Measurements from ENCODE around the gene ALDH1A2.
A peak's percentile ranks its signal among the peaks of the same experiment; 100 is the strongest.
"Not testable (repeated sequence)": the region's sequence is repeated elsewhere in the genome, so short reads cannot be mapped to it uniquely, and the experiment has no call there.

ALDH1A2 gene

DNA sequence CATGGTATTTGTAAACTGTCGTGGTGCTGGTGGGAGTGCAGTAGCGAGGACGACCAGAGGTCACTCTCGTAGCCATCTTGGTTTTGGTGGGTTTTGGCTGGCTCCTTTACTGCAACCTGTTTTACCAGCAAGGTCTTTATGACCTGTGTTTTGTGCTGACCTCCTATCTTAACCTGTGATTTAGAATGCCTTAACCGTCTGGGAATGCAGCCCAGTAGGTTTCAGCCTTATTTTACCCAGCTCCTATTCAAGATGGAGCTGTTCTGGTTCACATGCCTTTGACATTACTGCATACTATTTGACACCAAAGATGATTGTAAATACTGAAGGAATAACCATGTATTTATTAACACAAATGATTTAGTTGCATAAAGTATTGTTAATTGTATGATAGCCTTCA, 15.4 kb upstream of the ALDH1A2 start:
- not testable (repeated sequence) for H3K4me3 Mint-ChIP-seq, H3K9me3 Mint-ChIP-seq, H3K27me3 Mint-ChIP-seq, H3K36me3 Mint-ChIP-seq, H3K4me1 Mint-ChIP-seq, H3K27ac Mint-ChIP-seq

DNA sequence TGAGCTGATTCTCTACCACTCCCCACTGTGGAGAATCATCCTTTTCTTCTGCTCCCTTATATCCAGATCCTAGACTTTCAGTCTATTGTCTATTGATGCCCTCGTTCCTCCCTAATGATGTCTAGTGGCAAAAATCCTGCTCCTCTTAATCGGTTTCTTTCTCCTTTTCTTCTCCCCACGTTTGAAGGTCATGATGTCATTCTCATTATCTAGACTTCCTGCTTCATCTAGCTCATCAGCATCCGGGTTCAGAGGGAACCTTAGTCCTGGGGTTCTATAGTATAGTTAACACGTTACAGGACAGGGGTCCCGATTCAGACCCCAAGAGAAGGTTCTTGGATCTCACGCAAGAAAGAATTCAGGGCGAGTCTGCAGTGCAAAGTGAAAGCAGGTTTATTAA, 14.9 kb upstream of the ALDH1A2 start:
- no peak overlapping the region for H3K27ac Mint-ChIP-seq
- H3K4me1 Mint-ChIP-seq, result no peaks in the 10 kb centered on the region

GRCh38 chr15:58078591-58078990, 13.1 kb upstream of the ALDH1A2 start:
- peaks cover 8% of the 10 kb centered on the region for H3K27me3 Mint-ChIP-seq
- no peaks in the 10 kb centered on the region for H3K4me1 Mint-ChIP-seq
- no peak overlapping the region for H3K4me3 Mint-ChIP-seq
- no peak overlapping the region for H3K27ac Mint-ChIP-seq
- no peaks in the 10 kb centered on the region for H3K9me3 Mint-ChIP-seq
- H3K36me3 Mint-ChIP-seq, result no peaks in the 10 kb centered on the region

More for the DNA sequence above, 14.9 kb upstream of the ALDH1A2 start:
- Mint-ChIP-seq H3K4me3 (no peak overlapping the region), H3K27me3 (peaks cover 2% of the 10 kb centered on the region), H3K36me3 (no peaks in the 10 kb centered on the region), H3K9me3 (no peaks in the 10 kb centered on the region)

- Mint-ChIP-seq H3K27me3 (peaks cover 14% of the 10 kb centered on the region), H3K27ac (no peak overlapping the region), H3K36me3 (no peaks in the 10 kb centered on the region), H3K4me1 (no peaks in the 10 kb centered on the region), H3K9me3 (no peaks in the 10 kb centered on the region), H3K4me3 (no peak overlapping the region)
Measured at GRCh38 chr15:58077427-58077826, 11.9 kb upstream of the ALDH1A2 start.

DNA sequence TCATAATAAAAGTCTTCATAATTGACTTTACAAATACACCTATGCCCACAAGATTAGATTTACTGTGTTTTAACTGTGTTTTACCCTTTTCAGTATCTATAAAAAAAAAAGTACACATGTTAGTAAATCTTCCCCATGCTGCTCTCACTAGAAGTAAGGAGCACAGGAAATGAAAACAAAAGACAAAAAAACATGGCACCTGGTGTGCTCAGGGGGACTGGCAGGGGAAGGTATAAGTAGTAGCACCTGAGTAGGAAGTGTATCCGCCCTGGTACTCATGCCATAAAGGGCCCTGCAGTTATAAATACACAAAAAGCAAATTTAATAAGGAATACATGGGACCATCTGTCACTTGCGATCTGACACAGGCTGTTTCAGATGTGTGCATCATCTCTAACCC, 8.9 kb upstream of the ALDH1A2 start:
- no peak overlapping the region for H3K4me3 Mint-ChIP-seq
- H3K4me1 Mint-ChIP-seq, result no peaks in the 10 kb centered on the region
- H3K36me3 Mint-ChIP-seq, result no peaks in the 10 kb centered on the region
- no peak overlapping the region for H3K27ac Mint-ChIP-seq
- H3K9me3 Mint-ChIP-seq, result no peaks in the 10 kb centered on the region
- peaks cover 20% of the 10 kb centered on the region for H3K27me3 Mint-ChIP-seq

GRCh38 chr15:58070801-58071418, 5.4 kb upstream of the ALDH1A2 start:
- Mint-ChIP-seq H3K4me1 (peaks cover 7% of the 10 kb centered on the region), H3K9me3 (no peaks in the 10 kb centered on the region), H3K27me3 (peaks cover 32% of the 10 kb centered on the region), H3K27ac (no peak overlapping the region), H3K4me3 (no peak overlapping the region), H3K36me3 (no peaks in the 10 kb centered on the region)

DNA sequence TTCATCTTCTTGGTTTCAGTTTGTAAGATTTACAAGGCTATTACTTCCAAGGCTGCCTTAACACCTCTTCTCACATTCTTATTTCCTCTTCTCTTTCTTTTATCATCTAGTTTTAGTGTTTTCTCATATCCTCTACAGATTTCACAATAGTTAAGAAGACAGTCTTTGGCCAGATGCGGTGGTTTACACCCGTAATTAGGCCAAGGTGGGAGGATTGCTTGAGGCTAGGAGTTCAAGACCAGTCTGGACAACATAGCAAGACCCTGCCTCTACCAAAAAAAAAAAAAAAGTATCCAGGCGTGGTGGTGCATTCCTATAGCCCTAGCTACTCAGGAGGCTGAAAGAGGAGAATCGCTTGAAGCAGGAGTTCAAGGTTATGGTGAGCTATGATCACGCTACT, 3.5 kb upstream of the ALDH1A2 start:
- Mint-ChIP-seq H3K4me1 (peaks cover 7% of the 10 kb centered on the region), H3K27me3 (peaks cover 33% of the 10 kb centered on the region), H3K4me3 (no peak overlapping the region), H3K36me3 (no peaks in the 10 kb centered on the region), H3K27ac (no peak overlapping the region), H3K9me3 (peaks cover 4% of the 10 kb centered on the region)

DNA sequence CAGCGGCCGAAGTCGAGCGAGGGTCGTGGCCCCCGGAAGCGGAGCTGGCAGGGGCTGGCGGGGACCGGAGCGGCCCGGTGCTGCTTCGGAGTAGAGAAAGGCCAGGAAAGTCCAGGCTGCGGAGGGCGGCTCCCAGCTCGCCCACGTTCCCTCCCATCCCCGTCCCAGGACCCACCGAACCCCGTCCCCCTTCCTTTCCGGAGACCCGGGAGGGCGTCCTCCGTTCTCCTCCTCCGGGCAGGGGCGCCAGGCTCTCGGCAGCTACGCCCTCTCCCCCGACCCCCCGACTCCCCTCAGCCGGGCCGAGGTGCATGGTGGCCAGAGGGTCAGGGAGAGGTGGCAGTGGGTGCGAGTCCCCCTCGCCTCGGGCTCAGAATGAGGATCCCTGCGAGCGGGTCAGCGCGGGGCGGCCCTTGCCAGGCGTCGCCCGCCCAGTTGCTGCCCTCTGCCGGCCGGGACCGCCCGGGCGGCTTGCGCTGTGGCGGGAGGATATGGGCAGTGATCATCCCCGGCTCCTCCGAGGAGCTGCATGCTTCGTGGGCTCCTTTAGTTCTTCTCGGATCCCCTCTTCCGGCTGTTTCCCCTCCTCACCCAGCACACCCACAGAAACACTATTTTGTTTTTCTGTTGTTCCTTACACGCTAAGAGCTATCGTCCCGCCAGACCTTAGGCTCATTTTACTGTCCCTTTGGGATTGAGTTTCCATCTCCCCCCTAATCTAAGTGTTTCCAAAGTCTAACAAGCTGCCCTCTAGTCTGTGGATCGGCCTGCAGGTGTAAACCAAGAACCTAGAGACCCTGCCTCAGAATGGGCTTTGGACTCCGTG, 744 bp upstream of the ALDH1A2 start:
- Mint-ChIP-seq H3K36me3 (no peaks in the 10 kb centered on the region), H3K4me3 (peak overlapping the region; percentile 78), H3K27ac (no peak overlapping the region), H3K27me3 (peaks cover 41% of the 10 kb centered on the region), H3K9me3 (peaks cover 10% of the 10 kb centered on the region), H3K4me1 (peaks cover 7% of the 10 kb centered on the region)

DNA sequence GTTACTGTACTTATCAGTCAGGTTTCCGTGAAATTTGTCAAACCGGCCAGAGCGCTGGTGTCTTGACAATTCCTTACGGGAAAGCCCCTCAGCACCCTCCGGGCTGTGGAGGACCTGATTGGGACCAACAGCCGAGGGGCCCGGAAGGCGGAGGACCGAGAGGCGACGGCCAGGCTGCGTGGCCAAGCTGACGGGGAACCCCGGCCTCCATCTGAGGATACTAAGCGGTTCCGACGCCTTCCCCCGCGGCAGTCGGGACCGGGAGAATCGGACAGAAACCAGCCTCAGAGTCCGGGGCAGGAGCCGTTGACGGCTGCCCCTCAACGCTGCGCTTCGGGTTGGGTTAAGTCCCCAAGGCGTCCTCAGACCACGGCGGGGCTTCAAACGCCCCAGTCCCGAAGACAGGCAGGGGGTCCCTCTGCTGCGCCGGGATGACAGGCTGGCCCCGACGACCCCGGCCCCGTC, 499 bp downstream of the ALDH1A2 start:
- Mint-ChIP-seq H3K36me3 (no peaks in the 10 kb centered on the region), H3K4me1 (peaks cover 7% of the 10 kb centered on the region), H3K27ac (no peak overlapping the region), H3K9me3 (peaks cover 10% of the 10 kb centered on the region), H3K27me3 (peaks cover 44% of the 10 kb centered on the region), H3K4me3 (peak overlapping the region; percentile 42)

GRCh38 chr15:58064082-58064979, 1.2 kb downstream of the ALDH1A2 start:
- Mint-ChIP-seq H3K9me3 (peaks cover 10% of the 10 kb centered on the region), H3K4me3 (peak overlapping the region; percentile 19), H3K27me3 (peaks cover 44% of the 10 kb centered on the region), H3K27ac (peak overlapping the region; percentile 25), H3K36me3 (no peaks in the 10 kb centered on the region), H3K4me1 (peaks cover 7% of the 10 kb centered on the region)

GRCh38 chr15:58063614-58064013, 1.9 kb downstream of the ALDH1A2 start:
- Mint-ChIP-seq H3K4me1 (peaks cover 7% of the 10 kb centered on the region), H3K27me3 (peaks cover 43% of the 10 kb centered on the region), H3K36me3 (no peaks in the 10 kb centered on the region), H3K9me3 (peaks cover 10% of the 10 kb centered on the region), H3K27ac (no peak overlapping the region), H3K4me3 (no peak overlapping the region)

GRCh38 chr15:58062983-58063382, 2.5 kb downstream of the ALDH1A2 start:
- Mint-ChIP-seq H3K27ac (no peak overlapping the region), H3K27me3 (peaks cover 45% of the 10 kb centered on the region), H3K9me3 (peaks cover 10% of the 10 kb centered on the region), H3K4me3 (no peak overlapping the region), H3K36me3 (no peaks in the 10 kb centered on the region), H3K4me1 (peaks cover 7% of the 10 kb centered on the region)

DNA sequence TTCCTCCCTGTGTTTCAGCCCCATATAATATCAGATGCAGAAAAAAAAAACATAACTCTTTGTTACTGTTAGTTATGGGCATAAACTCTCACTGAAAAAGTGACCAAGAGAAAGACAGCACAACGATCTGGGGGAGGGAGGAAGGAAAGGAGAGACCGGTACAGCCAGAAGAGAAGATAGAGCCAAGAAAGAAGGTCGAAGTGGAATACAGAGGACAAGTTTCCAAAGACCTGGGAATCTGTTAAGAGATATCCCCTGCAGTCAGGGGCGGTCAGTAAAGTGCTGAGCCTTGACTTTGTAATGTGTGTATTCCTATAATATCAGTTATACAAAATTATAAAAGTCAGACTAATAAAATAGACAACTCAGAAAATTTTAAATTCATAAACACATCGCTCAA, 3.3 kb downstream of the ALDH1A2 start:
- no peaks in the 10 kb centered on the region for H3K36me3 Mint-ChIP-seq
- no peak overlapping the region for H3K4me3 Mint-ChIP-seq
- peaks cover 7% of the 10 kb centered on the region for H3K4me1 Mint-ChIP-seq
- H3K27me3 Mint-ChIP-seq, result peaks cover 46% of the 10 kb centered on the region
- H3K9me3 Mint-ChIP-seq, result peaks cover 10% of the 10 kb centered on the region
- H3K27ac Mint-ChIP-seq, result no peak overlapping the region

- Mint-ChIP-seq H3K27me3 (peaks cover 42% of the 10 kb centered on the region), H3K9me3 (peaks cover 10% of the 10 kb centered on the region), H3K36me3 (no peaks in the 10 kb centered on the region), H3K4me3 (no peak overlapping the region), H3K4me1 (no peaks in the 10 kb centered on the region), H3K27ac (no peak overlapping the region)
Measured at GRCh38 chr15:58060575-58060974, 4.9 kb downstream of the ALDH1A2 start.

- H3K27ac Mint-ChIP-seq, result no peak overlapping the region
- peaks cover 3% of the 10 kb centered on the region for H3K9me3 Mint-ChIP-seq
- H3K36me3 Mint-ChIP-seq, result no peaks in the 10 kb centered on the region
- H3K4me3 Mint-ChIP-seq, result no peak overlapping the region
- no peaks in the 10 kb centered on the region for H3K4me1 Mint-ChIP-seq
- peaks cover 39% of the 10 kb centered on the region for H3K27me3 Mint-ChIP-seq
Measured at GRCh38 chr15:58058729-58059128, 6.8 kb downstream of the ALDH1A2 start.

All from activated naive CD4-positive, alpha-beta T cell treated with anti-CD3 and anti-CD28 coated beads, Interleukin-2, amount 50 U/mL, for 24 hours (primary cell).